DMS 273 (cell line): ENCODE results near the gene ORAI1.
"Not testable (repeated sequence)": the region's sequence is repeated elsewhere in the genome, so short reads cannot be mapped to it uniquely, and the experiment has no call there.

Experiments
- DNase-seq: peaks from one replicate; lab custom pipeline; 2025; ENCODE audit not compliant: unreplicated experiment; lab: John Stamatoyannopoulos, UW

ORAI1 gene

GRCh38 chr12:121641343-121641630, 15.0 kb downstream of the ORAI1 start:
- no peak for DNase-seq

GRCh38 chr12:121648458-121649028, 22.2 kb downstream of the ORAI1 start:
- DNase-seq, result no peak

GRCh38 chr12:121649322-121649721, 23.0 kb downstream of the ORAI1 start:
- DNase-seq, result no peak

GRCh38 chr12:121649819-121650353, 23.6 kb downstream of the ORAI1 start:
- DNase-seq, result no peak

GRCh38 chr12:121651320-121651719, 25.0 kb downstream of the ORAI1 start:
- no peak for DNase-seq

DNA sequence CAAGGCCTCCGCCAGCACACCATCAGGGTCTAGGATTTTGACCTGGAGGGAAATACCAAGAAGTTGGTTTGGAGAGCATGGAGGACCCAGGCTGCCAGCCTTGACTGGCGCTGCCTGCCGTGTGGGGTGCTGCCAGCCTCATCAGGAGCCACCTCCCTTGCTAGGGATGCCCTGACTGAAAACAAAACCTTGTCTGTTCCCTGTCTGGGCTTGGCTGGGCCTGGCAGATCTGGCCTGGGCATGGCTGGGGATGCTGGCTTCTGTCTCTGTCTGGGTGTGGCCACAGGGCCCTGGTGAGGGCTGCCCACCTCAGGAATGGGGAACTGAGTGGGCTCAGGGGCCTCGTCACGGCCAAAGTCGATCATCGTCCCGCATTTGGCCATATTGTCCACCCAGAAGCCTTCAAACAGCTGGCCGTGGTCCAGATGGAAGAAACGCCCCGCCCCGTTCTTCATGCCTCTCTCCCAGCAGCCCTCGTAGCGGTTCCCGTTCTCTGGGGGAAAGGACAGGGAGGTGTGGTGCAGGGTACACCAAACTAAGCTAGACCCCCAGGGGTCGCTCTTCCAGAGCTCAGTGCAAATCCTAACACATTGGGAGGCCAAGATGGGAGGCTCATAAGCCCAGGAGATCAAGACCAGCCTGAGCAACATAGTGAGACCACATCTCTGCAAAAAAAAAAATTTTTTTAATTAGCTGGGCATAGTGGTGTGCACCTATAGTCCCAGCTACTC, 26.6 kb downstream of the ORAI1 start:
- peak; percentile 21 for DNase-seq

DNA sequence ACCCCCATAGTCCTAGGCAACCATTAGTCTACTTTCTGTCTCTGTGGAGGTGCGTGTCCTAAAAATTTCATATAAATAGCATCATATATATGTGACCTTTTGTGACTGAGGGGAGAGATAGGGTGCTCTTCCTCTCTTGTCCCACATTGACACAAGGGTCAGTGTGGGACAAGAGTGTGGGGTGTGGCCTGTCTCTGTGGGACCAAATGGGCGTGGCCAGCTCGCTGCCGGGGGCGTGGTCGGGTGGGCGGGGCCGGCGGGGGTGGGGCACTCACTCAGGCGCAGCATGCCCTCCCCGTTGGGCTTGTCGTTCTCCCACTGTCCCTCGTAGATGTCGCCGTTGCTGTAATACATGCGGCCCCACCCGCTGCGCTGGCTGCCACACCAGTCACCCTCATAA, 27.7 kb downstream of the ORAI1 start:
- no peak for DNase-seq

GRCh38 chr12:121656122-121656521, 29.8 kb downstream of the ORAI1 start:
- no peak for DNase-seq

- no peak for DNase-seq
Measured at GRCh38 chr12:121657305-121658008, 31.1 kb downstream of the ORAI1 start.

- not testable (repeated sequence) for DNase-seq
Measured at GRCh38 chr12:121661353-121662105, 35.2 kb downstream of the ORAI1 start.

DNA sequence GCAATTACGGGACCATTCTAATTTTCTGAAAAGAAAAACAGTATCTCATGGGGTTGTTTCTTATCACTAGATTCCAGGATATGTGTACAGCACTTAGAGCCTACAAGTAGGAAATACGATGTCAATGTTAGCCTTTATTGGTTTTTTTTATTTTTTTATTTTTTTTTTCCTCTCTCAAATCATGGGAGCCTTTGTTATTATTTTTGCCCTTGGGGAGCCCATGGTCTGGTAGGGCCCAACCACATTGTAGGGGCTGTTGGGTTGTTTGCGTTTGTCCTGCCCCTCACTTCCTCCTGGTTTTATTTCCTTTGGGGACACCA, 37.2 kb downstream of the ORAI1 start:
- DNase-seq, result no peak

DNA sequence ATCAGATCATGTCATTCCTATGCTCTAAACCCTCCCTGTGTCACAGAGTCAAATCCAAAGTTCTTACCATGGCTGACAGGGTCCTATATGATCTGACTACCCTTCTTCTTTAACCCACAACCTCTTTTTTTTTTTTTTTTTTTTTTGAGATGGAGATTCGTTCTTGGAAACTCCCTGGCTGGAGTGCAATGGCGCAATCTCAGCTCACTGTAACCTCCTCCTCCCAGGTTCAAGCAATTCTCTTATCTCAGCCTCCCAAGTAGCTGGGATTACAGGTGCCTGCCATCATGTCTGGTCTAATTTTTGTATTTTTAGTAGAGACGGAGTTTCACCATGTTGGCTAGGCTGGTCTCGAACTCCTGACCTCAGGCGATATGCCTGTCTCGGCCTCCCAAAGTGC, 40.5 kb downstream of the ORAI1 start:
- not testable (repeated sequence) for DNase-seq

DNA sequence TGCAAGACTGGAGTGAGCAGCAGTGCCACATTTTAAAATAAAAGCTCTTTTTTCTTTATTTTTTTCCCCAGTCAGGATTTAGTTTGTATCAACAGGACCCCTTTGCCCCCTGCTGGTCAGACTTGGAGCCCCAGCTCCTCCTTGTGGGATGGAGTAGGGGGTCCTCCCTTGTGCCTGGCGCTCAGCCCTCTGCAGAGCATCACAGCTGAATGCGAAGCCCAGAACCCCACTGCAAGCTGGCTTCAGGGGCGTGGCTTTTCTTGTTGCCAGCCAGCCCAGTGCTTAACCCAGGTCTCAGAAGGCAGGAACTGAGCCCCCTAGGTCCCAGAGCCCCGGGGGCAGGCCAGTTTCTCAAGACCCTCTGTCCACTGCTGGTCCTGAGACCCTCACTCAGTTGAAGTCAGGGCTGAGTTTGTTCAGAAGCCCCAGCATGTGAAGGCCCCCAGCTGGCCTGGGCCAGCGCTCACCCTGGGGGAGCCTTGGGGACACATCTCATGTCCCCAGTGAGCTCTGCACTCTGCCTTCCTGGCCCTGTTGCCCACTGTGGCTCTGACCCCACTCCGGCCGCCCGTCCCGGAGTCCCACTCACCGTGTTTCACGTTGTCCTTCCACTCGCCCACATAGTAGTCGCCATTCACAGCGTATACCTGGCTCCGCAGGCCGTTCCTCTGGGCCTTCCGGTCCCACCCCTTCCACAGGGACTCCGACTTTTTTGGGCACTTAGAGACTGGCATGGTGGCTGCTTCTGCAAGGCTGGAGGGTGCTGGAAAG, 42.6 kb downstream of the ORAI1 start:
- peak; percentile 67 for DNase-seq

DNA sequence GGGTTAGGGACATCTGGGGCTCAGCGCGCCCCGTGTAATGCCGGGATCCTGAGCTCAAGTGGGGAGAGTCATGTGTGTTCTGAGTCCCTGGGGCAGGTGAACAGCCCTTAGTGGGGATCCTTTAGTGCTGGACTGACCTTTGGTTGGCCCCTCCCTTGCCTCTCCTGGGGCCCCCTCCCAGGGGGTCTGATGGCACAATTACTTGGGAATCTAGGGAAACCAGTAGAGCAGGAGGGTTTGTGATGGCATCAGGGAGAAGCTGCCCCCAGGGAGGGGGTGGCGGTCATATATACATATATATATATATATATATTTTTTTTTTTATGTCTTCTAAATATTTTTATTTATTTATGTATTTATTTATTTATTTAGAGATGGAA, 43.2 kb downstream of the ORAI1 start, which contains the start of gene MORN3:
Gene MORN3, minus strand, starts transcription at position 134 of the 380 bp plus-strand sequence. CDS start 171 bp downstream, outside the sequence.
- no peak for DNase-seq

DNA sequence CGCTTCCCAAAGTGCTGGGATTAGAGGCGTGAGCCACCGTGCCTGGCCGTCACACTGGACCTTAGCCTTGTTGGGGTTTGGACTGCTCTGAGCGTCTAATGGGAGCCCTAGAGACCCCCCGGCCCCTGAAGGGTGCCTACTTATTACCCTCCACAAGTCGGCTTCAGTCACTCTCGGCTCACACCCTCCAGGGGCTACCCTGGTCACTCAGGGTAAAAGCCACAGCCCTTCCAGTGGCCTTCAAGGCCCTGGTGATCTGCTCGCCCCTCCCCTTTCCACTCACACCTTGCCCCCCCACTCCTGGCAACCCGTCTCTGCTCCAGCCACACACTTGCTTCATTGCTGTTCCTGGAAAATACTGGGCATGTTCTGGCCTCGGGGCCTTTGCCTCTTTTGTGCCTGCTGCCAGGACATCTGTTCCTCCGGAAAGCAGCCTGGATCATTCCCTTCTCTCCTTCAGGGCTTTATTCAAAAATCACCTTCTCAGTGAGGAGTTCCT, 46.7 kb downstream of the ORAI1 start:
- peak; percentile 87 for DNase-seq

DNA sequence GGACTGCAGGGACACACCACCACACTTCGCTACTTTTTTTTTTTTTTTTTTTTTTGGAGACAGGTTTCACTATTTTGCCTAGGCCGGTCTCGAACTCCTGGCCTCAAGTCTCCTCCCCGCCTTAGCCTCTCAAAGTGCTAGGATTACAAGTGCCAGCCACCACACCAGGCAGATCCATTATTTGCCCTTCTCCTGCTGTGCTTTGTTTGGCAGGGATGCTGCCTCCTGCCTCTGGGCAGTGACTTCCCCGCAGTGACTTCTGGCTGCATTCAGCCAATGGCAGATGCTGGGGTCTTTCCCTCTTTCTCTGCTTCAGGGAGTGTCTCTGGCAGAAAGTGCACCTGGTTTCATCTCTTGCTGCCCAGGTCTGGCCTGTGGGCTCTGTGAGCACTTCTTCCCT, 49.9 kb downstream of the ORAI1 start:
- DNase-seq, result no peak

GRCh38 chr12:121678305-121678704, 52.0 kb downstream of the ORAI1 start:
- DNase-seq, result no peak

GRCh38 chr12:121678716-121679300, 52.5 kb downstream of the ORAI1 start:
- DNase-seq, result no peak

- DNase-seq, result not testable (repeated sequence)
Measured at GRCh38 chr12:121679661-121680197, 53.4 kb downstream of the ORAI1 start.

- no peak for DNase-seq
Measured at GRCh38 chr12:121688966-121689365, 62.6 kb downstream of the ORAI1 start.
